ENCODE data around the gene UBE2B.
"Not testable (repeated sequence)": the region's sequence is repeated elsewhere in the genome, so short reads cannot be mapped to it uniquely, and the experiment has no call there.

The UBE2B gene

GRCh38 chr5:134370871-134371833, at the start of gene UBE2B:
UBE2B (plus strand) TSS chr5:134371569; CDS start chr5:134371596, 27 bp downstream.
- FAIRE-seq: peak; percentile 95

- FAIRE-seq: no peak
Observed at GRCh38 chr5:134327327-134327726, 44.0 kb upstream of the UBE2B start.

- FAIRE-seq: no peak
Observed at GRCh38 chr5:134328619-134329018, 42.8 kb upstream of the UBE2B start.

- FAIRE-seq: not testable (repeated sequence)
Observed at GRCh38 chr5:134336833-134337232, 34.5 kb upstream of the UBE2B start.

- FAIRE-seq: not testable (repeated sequence)
Observed at GRCh38 chr5:134343500-134343899, 27.9 kb upstream of the UBE2B start.

GRCh38 chr5:134345476-134345875, 25.9 kb upstream of the UBE2B start:
- FAIRE-seq: not testable (repeated sequence)

GRCh38 chr5:134345996-134346395, 25.4 kb upstream of the UBE2B start:
- no peak for FAIRE-seq

GRCh38 chr5:134349463-134349862, 21.9 kb upstream of the UBE2B start:
- FAIRE-seq: no peak

GRCh38 chr5:134355681-134356080, 15.7 kb upstream of the UBE2B start:
- no peak for FAIRE-seq

GRCh38 chr5:134365604-134366003, 5.8 kb upstream of the UBE2B start:
- no peak for FAIRE-seq

- no peak for FAIRE-seq
Observed at GRCh38 chr5:134370311-134370870, 978 bp upstream of the UBE2B start.

- FAIRE-seq: no peak
Observed at GRCh38 chr5:134371834-134372340, 518 bp downstream of the UBE2B start.

GRCh38 chr5:134373633-134374032, 2.3 kb downstream of the UBE2B start:
- not testable (repeated sequence) for FAIRE-seq

GRCh38 chr5:134374232-134374631, 2.9 kb downstream of the UBE2B start:
- FAIRE-seq: no peak

- no peak for FAIRE-seq
Observed at GRCh38 chr5:134380346-134380745, 9.0 kb downstream of the UBE2B start.

- not testable (repeated sequence) for FAIRE-seq
Observed at GRCh38 chr5:134382204-134382603, 10.8 kb downstream of the UBE2B start.

GRCh38 chr5:134383980-134384697, 12.8 kb downstream of the UBE2B start:
- no peak for FAIRE-seq

GRCh38 chr5:134387443-134387842, 16.1 kb downstream of the UBE2B start:
- no peak for FAIRE-seq

- no peak for FAIRE-seq
Observed at GRCh38 chr5:134392301-134392700, 20.9 kb downstream of the UBE2B start.

- FAIRE-seq: no peak
Observed at GRCh38 chr5:134394932-134395331, 23.6 kb downstream of the UBE2B start.

- FAIRE-seq: no peak
Observed at GRCh38 chr5:134396274-134396673, 24.9 kb downstream of the UBE2B start.

GRCh38 chr5:134397196-134397595, 25.8 kb downstream of the UBE2B start:
- FAIRE-seq: no peak

GRCh38 chr5:134398609-134399155, 27.3 kb downstream of the UBE2B start:
- FAIRE-seq: no peak
